Dermis blood vessel endothelial cell (primary cell): ENCODE results near the gene ZNF534. TPM values are rescaled to one million over a fixed set of nuclear protein-coding genes. Genes with fewer than 3 reads are reported as not detected.
"Not testable (repeated sequence)": the region's sequence is repeated elsewhere in the genome, so short reads cannot be mapped to it uniquely, and the experiment has no call there.

Source experiments
- DNase-seq: peaks from one replicate; pipeline ENCODE4 v3.0.0; 2010
- total RNA-seq: library from RNA; depleted of rRNA; stranded (reverse); fragments of >200 nt; gene quantifications from 2 replicates; pipeline ENCODE4 v1.2.3, GENCODE V29; 2014

Gene ZNF534
- total RNA-seq, 1 donor from 2014 or later: not detected

GRCh38 chr19:52500474-52500873 lies 71.5 kb downstream of the ZNF534 start:
- DNase-seq: not testable (repeated sequence)

GRCh38 chr19:52500991-52501390 lies 72.0 kb downstream of the ZNF534 start:
- DNase-seq: not testable (repeated sequence)

Other genes with a start within 250 kb of the ZNF534 start
- 154 and 363 TPM in 2 replicates for gene PPP2R1A, start 239.1 kb upstream of the ZNF534 start, total RNA-seq
- 11.9 and 16.2 TPM in 2 replicates for gene ZNF766, start 159.6 kb upstream of the ZNF534 start, total RNA-seq
- 4.9 and 5.4 TPM in 2 replicates for gene ZNF480, start 132.0 kb upstream of the ZNF534 start, total RNA-seq
- 3.3 and 3.7 TPM in 2 replicates for gene ZNF610, start 92.9 kb upstream of the ZNF534 start, total RNA-seq
- gene ZNF880, start 59.2 kb upstream of the ZNF534 start, total RNA-seq: 11.4 and 20.9 TPM in 2 replicates
- 12.2 and 13.8 TPM in 2 replicates for gene ZNF528, start 31.3 kb upstream of the ZNF534 start, total RNA-seq
- 2.9 and 3.2 TPM in 2 replicates for gene ZNF578, start 24.4 kb downstream of the ZNF534 start, total RNA-seq
- 23.3 and 31.1 TPM in 2 replicates for gene ZNF808, start 98.5 kb downstream of the ZNF534 start, total RNA-seq
- 15.1 and 22.3 TPM in 2 replicates for gene ZNF701, start 141.1 kb downstream of the ZNF534 start, total RNA-seq
- 40.9 and 72.3 TPM in 2 replicates for gene ZNF83, start 209.2 kb downstream of the ZNF534 start, total RNA-seq